HEK293T (cell line): ENCODE results near the gene GMDS.

Source experiments
- CTCF ChIA-PET: fragments of 350-600 bp; formaldehyde crosslinking; extraction: SDS; loops from one replicate; lab custom pipeline; 2021; ENCODE audit warnings: antibody characterized with exemption, inconsistent platforms; lab: Yijun Ruan, JAX
- POLR2A ChIA-PET: fragments of 350-600 bp; formaldehyde crosslinking; extraction: SDS; loops from one replicate; lab custom pipeline; 2020; ENCODE audit warnings: antibody characterized with exemption, inconsistent platforms; lab: Yijun Ruan, JAX
- DNase-seq: peaks from one replicate; pipeline ENCODE4 v3.0.0; 2012; ENCODE audit warnings: mixed read lengths; ENCODE audit errors: extremely low spot score
- ARNT ChIP-seq: fragments of 450-650 bp; IDR thresholded peaks from 2 replicates; pipeline ENCODE4 v1.6.1; 2017; ENCODE audit warnings: mild to moderate bottlenecking
- BHLHE40 ChIP-seq: fragments of 450-650 bp; IDR thresholded peaks from 2 replicates; pipeline ENCODE4 v1.6.1; 2016; ENCODE audit warnings: mild to moderate bottlenecking, moderate library complexity, borderline replicate concordance
- CTBP1 ChIP-seq: fragments of 450-650 bp; IDR thresholded peaks from 2 replicates; pipeline ENCODE4 v1.6.1; 2016; ENCODE audit warnings: borderline replicate concordance
- ELF4 ChIP-seq: fragments of 450-650 bp; IDR thresholded peaks from 2 replicates; pipeline ENCODE4 v1.6.1; 2017; ENCODE audit warnings: antibody characterized with exemption
- FOXA1 ChIP-seq: fragments of 450-650 bp; IDR thresholded peaks from 2 replicates; pipeline ENCODE4 v1.6.1; 2016; ENCODE audit warnings: mild to moderate bottlenecking
- FOXK2 ChIP-seq: fragments of 450-650 bp; IDR thresholded peaks from 2 replicates; pipeline ENCODE4 v1.6.1; 2016; ENCODE audit warnings: mild to moderate bottlenecking
- FOXM1 ChIP-seq: fragments of 450-650 bp; IDR thresholded peaks from 2 replicates; pipeline ENCODE4 v1.6.1; 2017; ENCODE audit warnings: mild to moderate bottlenecking, borderline replicate concordance
- HDGF ChIP-seq: fragments of 450-650 bp; IDR thresholded peaks from 2 replicates; pipeline ENCODE4 v1.6.1; 2017; ENCODE audit warnings: antibody characterized with exemption, borderline replicate concordance
- L3MBTL2 ChIP-seq: fragments of 450-650 bp; conservative IDR thresholded peaks from 2 replicates; pipeline ENCODE4 v1.6.1; 2016; ENCODE audit warnings: mild to moderate bottlenecking
- LEF1 ChIP-seq: fragments of 450-650 bp; IDR thresholded peaks from 2 replicates; pipeline ENCODE4 v1.6.1; 2017; ENCODE audit warnings: mild to moderate bottlenecking, borderline replicate concordance
- NFRKB ChIP-seq: fragments of 450-650 bp; IDR thresholded peaks from 2 replicates; pipeline ENCODE4 v1.6.1; 2016; ENCODE audit warnings: mild to moderate bottlenecking, moderate library complexity
- PKNOX1 ChIP-seq: fragments of 450-650 bp; IDR thresholded peaks from 2 replicates; pipeline ENCODE4 v1.6.1; 2016
- SP1 ChIP-seq: fragments of 450-650 bp; IDR thresholded peaks from 2 replicates; pipeline ENCODE4 v1.6.1; 2017
- SUZ12 ChIP-seq: fragments of 450-650 bp; IDR thresholded peaks from 2 replicates; pipeline ENCODE4 v1.6.1; 2016; ENCODE audit warnings: mild to moderate bottlenecking
- TARDBP ChIP-seq: fragments of 450-650 bp; IDR thresholded peaks from 2 replicates; pipeline ENCODE4 v1.6.1; 2016
- ZNF384 ChIP-seq: fragments of 450-650 bp; IDR thresholded peaks from 2 replicates; pipeline ENCODE4 v1.6.1; 2016

The GMDS gene

GRCh38 chr6:2235777-2236495 lies 9.5 kb downstream of the GMDS start:
- ChIA-PET CTCF (no interaction called here), POLR2A (no interaction called here)

GRCh38 chr6:2232445-2232844 lies 13.0 kb downstream of the GMDS start:
- ChIA-PET POLR2A (no interaction called here), CTCF (no interaction called here)
- TF ChIP-seq BHLHE40 (no peak), FOXK2 (no peak), SUZ12 (no peak), FOXM1 (no peak), ARNT (no peak), LEF1 (no peak), ELF4 (no peak), ZNF384 (no peak), NFRKB (no peak), HDGF (no peak), CTBP1 (no peak), L3MBTL2 (no peak), TARDBP (no peak), SP1 (no peak), FOXA1 (no peak), PKNOX1 (no peak)
- DNase-seq, result no peak

More at GRCh38 chr6:2235777-2236495, 9.5 kb downstream of the GMDS start:
- DNase-seq, result no peak
- TF ChIP-seq SUZ12, result no peak
- no peak for TF ChIP-seq BHLHE40
- no peak for TF ChIP-seq FOXA1
- TF ChIP-seq ELF4, result no peak
- TF ChIP-seq ZNF384, result no peak
- no peak for TF ChIP-seq NFRKB

GRCh38 chr6:2231438-2231837 lies 14.0 kb downstream of the GMDS start:
- POLR2A ChIA-PET, result no interaction called here
- CTCF ChIA-PET, result interaction anchor here (1.0 kb wide), 1 partner anchor 22 kb away, joined by 4 read pairs; no protein-coding TSS in a partner anchor

GRCh38 chr6:2230659-2231277 lies 14.6 kb downstream of the GMDS start:
- ChIA-PET POLR2A (no interaction called here), CTCF (interaction anchor here (1.0 kb wide), 1 partner anchor 22 kb away, joined by 4 read pairs; no protein-coding TSS in a partner anchor)
- DNase-seq, result no peak
- TF ChIP-seq PKNOX1 (no peak), BHLHE40 (no peak), FOXA1 (no peak), SUZ12 (no peak), L3MBTL2 (no peak), ELF4 (no peak), TARDBP (no peak), FOXM1 (no peak), FOXK2 (no peak), NFRKB (no peak), ZNF384 (no peak)

More at GRCh38 chr6:2231438-2231837, 14.0 kb downstream of the GMDS start:
- TF ChIP-seq CTBP1 (no peak), L3MBTL2 (no peak)
- no peak for DNase-seq

GRCh38 chr6:2229742-2230141 lies 15.7 kb downstream of the GMDS start:
- POLR2A ChIA-PET, result no interaction called here
- no peak for DNase-seq
- TF ChIP-seq SUZ12 (no peak), BHLHE40 (no peak), ELF4 (no peak), PKNOX1 (no peak), HDGF (no peak), LEF1 (no peak), L3MBTL2 (no peak), FOXK2 (no peak), ARNT (no peak), FOXA1 (no peak), TARDBP (no peak), SP1 (no peak), CTBP1 (no peak)
- CTCF ChIA-PET, result no interaction called here

- POLR2A ChIA-PET, result no interaction called here
- DNase-seq, result no peak
- TF ChIP-seq FOXK2, result no peak
- no peak for TF ChIP-seq SP1
- TF ChIP-seq TARDBP, result no peak
- no peak for TF ChIP-seq ZNF384
- no peak for TF ChIP-seq SUZ12
- TF ChIP-seq ARNT, result no peak
- TF ChIP-seq HDGF, result no peak
- TF ChIP-seq LEF1, result no peak
- no peak for TF ChIP-seq FOXM1
- no peak for TF ChIP-seq BHLHE40
- TF ChIP-seq CTBP1, result no peak
- no peak for TF ChIP-seq NFRKB
- TF ChIP-seq FOXA1, result no peak
- CTCF ChIA-PET, result no interaction called here
These were observed 16.4 kb downstream of the GMDS start for GRCh38 chr6:2229039-2229438.
